HTERT RPE-1 (cell line): ENCODE results near the gene RPA4.
"Not testable (repeated sequence)": the region's sequence is repeated elsewhere in the genome, so short reads cannot be mapped to it uniquely, and the experiment has no call there.

Source experiments
- in situ Hi-C: fragments of 300-500 bp; cut with MboI; formaldehyde crosslinking; loops from 4 replicates; pipeline ENCODE4 v1.14.3; 2020; ENCODE audit warnings: low sequenced_read_pairs

The RPA4 gene, protein sequence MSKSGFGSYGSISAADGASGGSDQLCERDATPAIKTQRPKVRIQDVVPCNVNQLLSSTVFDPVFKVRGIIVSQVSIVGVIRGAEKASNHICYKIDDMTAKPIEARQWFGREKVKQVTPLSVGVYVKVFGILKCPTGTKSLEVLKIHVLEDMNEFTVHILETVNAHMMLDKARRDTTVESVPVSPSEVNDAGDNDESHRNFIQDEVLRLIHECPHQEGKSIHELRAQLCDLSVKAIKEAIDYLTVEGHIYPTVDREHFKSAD

DNA sequence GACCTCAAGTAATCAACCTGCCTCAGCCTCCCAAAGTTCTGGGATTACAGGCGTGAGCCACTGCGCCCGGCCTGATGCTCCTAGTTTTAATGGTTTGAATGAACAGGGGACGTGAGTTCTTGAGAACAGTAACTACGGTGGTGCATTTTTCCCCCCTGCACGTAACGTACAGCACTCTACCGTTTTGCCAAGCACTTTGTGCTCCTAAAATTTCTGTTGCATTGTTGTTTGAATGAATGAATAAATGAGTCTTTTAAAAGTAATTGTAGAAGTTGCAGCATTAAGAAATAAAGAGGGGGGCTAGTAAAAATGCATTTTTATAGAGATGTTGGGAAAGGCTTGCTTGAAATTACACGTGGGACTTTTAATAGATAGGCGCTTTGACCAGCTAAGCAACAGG is at the start of gene RPA4:
RPA4 (plus strand) TSS at position 301 of the 400 bp plus-strand sequence. CDS start 403 bp downstream, outside the sequence.
- in situ Hi-C loops, result no loop called here

DNA sequence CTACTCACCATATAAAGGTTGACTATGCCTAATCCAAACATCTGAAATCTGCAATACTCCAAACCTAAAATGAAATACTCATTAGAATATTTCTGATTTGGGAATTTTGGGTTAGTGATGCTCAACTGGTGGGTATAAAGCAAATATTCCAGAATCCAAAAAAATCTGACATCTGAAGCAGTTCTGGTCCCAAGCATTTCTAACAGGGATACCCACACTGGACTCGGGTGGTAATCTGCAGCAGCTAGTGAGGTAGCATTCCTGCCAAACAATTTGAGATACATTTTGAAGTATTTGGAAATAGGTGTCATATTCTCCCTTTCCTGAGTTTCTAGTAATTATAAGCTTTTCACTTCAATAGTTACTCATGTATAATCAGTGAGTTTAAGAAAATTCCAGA is 49.6 kb upstream of the RPA4 start:
- in situ Hi-C loops, result no loop called here

DNA sequence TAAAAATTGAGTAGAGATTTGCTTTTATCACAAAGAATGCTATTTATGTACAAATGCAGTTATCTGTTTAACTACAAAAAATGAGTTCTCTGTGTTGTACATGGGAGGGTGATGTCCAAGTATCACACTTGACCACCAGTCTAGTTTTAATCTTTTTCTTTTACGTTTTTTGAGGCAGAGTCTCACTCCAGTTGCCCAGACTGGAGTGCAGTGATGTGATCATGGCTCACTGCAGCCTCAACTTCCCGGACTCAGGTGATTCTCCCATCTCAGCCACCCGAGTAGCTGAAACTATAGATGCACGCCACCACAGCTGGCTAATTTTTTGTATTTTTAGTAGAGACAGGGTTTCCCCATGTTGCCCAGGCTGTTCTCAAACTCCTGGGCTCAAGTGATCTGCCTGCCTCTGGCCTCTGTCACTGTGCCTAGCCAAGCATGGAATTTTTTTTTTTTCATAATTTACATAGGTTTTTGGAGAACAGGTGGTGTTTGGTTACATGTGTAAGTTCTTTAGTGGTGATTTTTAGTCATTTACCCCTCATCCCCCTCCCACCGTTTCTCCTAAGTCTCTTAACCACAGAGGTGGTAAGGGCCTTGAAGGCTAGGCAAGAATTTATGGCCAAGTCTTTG is 47.9 kb upstream of the RPA4 start:
- in situ Hi-C loops, result no loop called here

DNA sequence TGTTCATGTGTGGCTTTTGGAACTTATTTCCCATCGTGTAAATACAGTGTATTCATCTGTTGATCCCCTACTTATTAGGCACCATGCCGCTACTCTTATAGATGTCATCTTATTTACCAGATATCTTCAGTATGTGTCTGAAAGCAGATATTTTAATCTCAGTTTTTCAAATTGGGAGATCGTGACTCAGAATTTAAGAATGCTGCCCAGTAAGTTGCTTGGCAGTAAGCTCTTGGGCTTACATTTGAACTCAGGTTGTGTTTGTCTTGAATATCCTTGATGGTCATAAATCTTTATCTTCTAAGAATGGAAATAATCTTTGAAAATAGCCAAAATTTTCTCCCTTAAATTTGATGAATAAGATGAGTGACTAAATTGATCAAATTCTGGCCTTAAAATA is 45.9 kb upstream of the RPA4 start:
- in situ Hi-C loops, result no loop called here

DNA sequence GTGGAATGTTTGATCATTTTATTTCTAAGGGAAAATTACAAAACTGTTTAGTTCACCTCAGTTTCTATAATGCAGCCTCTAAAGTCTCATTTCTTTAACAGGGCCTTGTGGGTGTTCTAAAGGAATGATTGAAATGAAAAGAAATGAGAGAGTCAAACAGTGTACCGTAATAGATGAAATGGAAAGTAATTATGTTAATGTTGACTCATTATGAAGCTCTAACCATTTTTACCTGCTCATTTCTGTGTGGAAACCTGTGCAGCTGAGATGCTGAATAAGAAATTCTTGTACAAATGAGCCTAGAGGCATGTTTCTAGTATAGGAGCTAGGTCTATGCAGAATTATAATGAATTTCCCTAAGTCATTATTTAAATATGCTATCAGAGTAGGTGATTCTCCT is 45.2 kb upstream of the RPA4 start:
- in situ Hi-C loops, result no loop called here

DNA sequence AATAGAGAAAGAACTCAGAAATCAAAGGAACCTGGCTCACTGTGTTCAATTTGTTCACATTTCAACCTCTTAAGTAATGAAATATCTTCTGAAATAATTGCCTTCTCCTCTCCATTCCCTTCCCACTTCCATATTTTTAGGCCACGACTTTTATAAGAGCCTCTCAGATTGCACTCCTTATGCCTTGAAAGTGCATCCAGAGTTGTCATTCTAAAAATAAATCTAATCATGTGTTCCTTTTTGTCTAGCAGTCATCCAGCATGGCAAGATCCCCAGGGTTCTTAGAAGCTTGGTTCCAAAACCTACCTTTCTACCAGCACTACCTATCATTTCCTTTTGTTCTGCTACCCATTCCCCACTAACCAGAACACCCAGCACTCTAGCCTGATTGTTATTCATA is 42.4 kb upstream of the RPA4 start:
- in situ Hi-C loops, result no loop called here

DNA sequence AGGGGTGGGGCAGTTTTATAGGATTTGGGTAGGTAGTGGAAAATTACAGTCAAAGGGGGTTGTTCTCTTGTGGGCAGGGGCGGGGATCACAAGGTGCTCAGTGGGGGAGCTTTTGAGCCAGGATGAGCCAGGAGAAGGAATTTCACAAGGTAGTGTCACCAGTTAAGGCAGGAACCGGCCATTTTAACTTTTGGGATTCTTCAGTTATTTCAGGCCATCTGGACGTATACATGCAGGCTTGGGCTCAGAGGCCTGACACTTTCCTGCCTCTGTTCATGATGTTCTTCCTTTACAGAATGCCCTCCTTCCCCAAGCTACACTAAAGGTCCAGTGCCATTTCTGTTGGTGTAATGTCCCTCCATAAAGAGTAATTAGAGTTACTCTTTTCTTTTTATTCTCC is 41.8 kb upstream of the RPA4 start:
- in situ Hi-C loops, result not testable (repeated sequence)

DNA sequence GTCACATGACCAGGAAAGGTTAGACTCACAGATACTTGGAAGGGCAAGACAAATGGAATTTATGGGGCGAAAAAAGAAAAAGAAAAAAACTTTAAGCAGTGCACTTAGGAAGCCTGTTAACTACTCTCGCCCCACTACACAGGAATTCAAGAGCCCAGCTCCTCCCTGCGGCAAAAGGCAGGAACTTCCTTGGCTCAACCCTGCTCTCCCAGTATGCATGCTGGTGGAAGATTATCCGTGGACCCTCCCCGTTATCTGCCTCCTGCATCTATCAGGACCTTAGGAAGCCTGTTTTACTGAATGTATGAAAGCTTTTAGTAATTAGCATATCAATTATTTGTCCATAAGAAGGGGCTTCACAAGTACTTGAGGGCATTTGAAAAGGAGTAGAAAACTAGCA is 40.1 kb upstream of the RPA4 start:
- in situ Hi-C loops, result no loop called here

DNA sequence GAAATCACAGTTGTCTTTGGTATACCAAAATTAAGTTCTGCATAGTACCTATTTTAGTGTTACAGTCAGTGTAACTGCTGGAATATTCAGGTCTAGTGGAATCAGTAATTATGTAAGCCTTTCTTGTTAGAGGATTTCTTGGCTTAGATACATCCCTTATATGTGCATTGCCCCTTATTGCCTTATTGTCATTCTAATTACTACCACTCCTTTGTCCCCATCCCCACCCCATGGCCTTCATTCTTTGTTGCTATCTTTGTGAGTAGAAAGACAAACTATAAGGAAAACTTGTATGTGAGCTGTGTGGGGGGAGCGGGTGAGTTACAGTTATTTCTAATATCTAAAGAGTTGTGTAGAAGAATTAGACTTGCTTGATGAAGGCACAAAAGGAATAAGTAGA is 36.9 kb upstream of the RPA4 start:
- in situ Hi-C loops, result no loop called here

DNA sequence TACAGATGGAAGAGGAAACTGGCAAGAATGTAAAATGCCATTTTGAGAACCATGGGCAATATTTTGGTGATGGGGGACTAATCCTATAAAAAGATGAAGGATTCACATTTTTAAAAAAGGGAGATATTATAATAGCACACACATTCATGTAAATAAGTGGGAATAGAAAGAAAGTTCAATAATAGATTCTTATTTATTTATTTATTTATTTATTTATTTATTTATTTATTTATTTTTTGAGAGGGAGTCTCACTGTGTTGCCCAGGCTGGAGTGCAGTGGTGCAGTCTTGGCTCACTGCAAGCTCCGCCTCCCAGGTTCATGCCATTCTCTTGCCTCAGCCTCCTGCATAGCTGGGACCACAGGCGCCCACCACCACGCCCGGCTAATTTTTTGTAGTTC is 24.3 kb upstream of the RPA4 start:
- in situ Hi-C loops, result not testable (repeated sequence)

DNA sequence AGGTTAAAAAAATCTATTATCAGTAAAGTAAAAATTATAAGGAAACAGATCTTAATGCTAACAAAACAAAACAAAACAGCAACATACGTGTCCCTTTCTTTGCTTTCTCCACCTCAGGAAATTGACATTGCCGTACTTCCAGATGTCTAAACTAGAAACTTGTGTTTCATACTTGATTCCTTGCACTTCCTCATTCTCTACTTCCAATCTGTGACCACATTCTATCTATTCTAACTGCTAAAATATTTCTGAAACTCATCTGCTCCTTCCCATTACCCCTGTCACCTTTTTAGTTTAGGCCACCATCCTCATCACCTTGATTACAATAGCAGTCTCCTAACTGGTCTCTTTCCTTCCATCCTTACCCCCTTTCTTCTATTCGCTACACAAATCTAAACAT is 22.5 kb upstream of the RPA4 start:
- in situ Hi-C loops, result no loop called here

DNA sequence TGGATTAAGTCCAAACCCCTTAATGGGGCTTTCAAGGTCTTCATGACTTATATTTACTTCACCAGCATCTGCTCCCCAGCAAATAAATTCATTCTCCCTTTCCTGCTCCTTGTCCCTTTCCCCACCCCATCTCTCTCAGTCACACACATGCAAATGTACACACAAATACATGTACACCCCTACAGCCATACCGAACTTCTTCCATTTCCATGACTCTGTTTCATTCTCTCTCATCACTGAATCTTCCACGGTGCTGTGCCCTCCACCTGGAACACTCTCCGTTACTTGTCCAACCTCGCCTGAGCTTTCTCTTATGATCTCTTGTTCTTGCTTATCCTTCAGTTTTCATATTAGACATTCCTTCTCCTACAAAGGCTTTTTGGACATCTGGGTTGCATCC is 22.0 kb upstream of the RPA4 start:
- in situ Hi-C loops, result no loop called here

DNA sequence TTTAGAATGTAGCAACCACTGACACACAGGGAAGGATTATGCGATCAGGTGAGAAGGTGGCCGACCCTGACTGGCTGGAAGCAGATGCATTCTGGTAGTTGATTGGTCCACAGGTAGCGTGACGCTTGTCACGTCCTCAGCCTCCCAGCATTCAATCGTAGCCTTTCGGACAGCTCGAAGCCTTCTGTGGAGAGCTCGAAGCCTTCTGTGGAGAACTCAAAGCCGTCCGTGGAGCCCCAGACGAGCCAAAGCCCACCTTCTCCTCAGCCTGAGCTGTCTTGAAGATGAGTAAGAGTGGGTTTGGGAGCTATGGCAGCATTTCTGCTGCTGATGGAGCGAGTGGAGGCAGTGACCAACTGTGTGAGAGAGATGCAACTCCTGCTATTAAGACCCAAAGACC is 319 bp downstream of the RPA4 start:
- in situ Hi-C loops, result no loop called here

DNA sequence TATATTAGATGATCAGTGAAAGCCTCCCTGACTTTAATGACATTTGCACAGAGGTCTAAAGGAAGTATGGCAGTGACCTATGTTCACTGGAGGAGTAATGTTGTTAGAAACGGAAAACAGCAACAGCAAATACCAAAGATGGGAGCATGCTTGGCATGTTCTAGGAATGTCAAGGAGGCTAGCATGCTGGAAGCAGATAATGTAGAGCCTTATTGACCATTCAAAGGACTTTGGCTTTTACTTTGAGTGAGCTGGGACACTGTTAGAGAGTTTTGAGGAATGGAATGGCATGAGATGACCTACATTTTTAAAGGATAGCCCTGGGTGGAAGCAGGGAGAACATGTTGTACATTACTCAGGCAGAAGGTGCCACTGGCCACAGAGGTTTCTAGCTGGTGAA is 6.0 kb downstream of the RPA4 start:
- in situ Hi-C loops, result no loop called here

DNA sequence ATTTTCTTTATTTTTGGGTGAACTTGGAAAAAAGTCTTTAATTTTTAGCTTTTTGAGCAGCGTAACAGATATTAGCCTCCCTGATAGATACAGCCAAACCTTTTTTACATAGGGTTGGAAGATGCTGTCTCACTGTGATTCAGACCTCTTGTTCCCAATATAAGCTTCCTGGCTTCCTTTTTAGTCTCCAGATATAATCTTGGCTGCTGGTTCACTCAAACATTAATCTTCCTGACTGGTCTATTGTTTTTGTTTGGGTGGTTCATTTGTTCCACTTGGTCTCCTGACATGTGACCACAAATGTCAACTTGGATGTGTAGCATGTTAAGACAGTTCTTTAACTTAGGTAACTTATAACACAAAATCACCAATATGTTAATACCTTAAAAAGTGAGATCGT is 23.0 kb downstream of the RPA4 start:
- in situ Hi-C loops, result no loop called here

DNA sequence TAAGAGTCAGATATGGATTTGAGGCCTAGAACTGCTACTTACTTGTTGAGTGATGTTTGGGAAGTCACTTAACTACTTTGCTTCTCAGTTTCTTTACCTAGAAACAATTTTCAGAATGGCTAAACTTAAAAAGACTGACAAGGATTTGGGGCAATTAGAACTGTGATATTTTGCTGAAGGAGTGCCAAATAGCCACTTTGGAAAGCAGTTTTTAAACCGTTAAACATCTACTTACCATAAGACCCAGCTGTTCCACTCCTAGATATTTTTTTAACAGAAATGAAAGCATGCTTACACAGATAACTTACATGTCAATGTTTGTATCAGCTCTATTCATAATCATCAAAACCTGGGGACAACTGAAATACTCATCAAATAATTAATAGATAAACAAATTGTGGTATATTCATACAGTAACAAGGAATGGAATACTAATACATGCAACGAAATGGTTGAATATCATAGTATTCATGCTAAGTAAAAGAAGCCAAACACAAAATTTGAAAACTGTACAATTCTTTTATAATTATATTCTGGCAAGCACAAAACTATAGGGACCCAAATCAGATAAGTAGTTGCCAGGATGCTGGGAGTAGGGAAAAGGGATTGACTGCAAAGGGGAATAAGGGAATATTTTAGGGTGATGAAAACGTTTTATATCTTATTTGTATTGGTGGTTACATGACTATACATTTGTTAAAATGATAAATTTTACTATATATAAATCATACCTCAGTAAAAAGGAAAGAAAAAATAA is 24.0 kb downstream of the RPA4 start:
- in situ Hi-C loops, result no loop called here

DNA sequence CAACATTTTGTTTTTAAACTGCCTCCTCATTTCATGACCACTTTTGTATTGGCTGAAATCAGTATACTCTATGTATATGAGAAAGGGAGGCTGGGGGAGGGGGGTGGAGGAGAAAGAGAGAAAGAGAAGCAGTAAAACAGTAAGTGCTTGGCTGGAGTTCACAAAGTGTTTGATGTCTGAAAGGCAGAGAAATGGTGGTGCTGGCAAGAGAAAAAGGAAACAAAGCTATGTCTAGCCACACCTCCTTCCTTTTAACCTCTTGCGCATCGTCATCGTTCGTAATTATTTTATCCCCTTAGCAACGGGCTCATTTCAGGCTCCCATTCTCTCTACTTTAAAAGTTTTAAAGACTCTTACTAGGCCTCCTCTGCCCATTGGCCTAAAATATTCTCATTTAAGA is 25.6 kb downstream of the RPA4 start:
- in situ Hi-C loops, result no loop called here

DNA sequence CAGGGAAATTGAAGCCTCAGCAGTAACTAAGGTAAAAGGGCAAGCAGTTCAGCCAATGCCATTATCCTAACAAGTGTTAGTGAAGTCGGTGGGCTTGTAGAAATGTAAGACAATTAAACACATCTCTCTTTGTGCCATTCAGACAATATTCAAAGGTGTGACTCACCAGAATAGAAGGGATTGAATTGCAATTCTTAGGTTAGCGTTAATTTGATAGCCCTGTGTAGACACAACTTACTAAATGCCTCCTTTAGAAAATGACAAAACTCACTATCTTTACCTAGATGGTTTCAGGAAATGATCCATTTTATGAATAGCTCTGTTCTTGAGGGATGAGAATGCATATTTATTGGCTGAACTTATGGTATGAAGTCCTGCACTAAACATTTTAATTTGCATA is 35.2 kb downstream of the RPA4 start:
- in situ Hi-C loops, result no loop called here

DNA sequence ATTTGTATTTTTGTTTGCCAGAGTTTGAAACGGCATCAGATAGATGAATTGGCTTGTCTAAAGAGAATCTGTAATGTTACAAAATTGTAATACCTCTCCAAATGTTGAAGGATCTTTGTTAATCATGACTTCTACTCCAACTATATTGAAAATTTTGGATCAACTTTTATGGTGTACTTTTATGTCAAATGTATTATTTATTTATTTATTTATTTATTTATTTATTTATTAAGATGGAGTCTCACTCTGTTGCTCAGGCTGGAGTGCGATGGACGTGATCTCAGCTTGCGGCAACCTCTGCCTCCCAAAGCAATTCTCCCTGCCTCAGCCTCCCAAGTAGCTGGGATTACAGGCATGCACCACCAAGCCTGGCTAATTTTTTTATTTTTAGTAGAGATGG is 36.0 kb downstream of the RPA4 start:
- in situ Hi-C loops, result no loop called here

DNA sequence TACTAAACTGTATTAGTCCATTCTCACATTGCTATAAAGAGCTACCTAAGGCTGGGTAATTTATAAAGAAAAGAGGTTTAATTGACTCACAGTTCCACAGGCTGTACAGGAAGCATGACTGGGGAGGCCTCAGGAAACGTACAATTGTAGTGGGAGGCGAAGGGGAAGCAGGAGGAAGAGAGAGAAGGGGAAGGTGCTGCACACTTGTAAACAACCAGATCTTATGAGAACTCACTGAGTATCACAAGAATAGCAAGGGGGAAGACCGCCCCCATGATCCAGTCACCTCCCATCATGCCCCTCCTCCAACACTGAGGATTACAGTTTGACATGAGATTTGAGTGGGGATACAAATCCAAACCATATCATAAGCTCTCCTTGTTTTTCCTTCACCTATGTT is 40.9 kb downstream of the RPA4 start:
- in situ Hi-C loops, result no loop called here

DNA sequence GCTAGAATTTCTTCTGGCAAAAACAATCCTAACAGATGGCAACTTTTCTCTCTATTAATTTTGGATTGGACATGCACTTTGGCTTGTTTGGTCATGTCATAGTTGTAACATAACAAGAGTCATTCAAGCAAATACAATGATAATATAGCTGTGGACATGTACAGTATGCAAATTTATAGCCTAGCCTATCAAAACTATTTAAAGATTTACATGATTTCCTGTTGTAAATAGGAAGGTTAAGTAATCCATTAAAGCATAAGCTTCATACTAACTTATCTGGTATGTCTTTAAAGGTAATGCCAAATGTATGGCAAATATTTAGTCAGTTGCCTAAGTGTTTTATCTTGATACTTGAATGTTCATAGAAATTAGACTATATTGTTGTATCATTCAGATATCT is 45.3 kb downstream of the RPA4 start:
- in situ Hi-C loops, result no loop called here
